ENCODE results near the gene PHACTR2. TPM values are rescaled to one million over a fixed set of nuclear protein-coding genes. Genes with fewer than 3 reads are reported as not detected.
"Not testable (repeated sequence)": the region's sequence is repeated elsewhere in the genome, so short reads cannot be mapped to it uniquely, and the experiment has no call there.

Gene PHACTR2
- total RNA-seq, 1 experiment from 2014 or later: 27.6 TPM

DNA sequence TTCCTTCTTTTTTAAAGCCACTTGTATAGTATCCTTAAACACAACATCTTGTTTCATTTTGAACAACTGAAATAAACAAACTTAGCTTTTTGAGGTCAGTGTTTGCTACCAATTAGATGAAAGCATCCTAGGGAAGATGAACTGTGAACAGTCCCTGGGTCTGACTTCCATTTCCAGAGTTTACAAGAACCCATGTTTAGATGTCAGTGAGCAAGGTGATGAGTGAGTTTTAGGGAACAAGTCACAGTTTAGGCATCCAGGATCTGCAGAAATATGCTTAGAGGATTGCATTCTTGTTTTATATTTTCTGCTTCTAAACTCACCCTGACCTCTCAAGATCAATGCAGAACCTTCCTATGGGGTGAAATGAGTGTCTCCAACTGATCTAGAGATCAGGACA lies 189.5 kb downstream of the PHACTR2 start:
- Histone ChIP-seq H3K9me2 (ENCODE audit: insufficient read depth) (no peaks in the 10 kb centered on the region), H3K9me3 (ENCODE audit: control insufficient read depth in 1 of 2, insufficient read depth in 1 of 2, low read depth in 1 of 2, low read length in 2 of 2) (no peaks in the 10 kb centered on the region), H4K20me1 (ENCODE audit: insufficient read depth) (0 out of 2 replicates have a peak, but pooled peaks cover 7% of the 10 kb centered on the region), H3K79me2 (ENCODE audit: insufficient read depth, low read length) (no peaks in the 10 kb centered on the region), H3K27ac (ENCODE audit: low read depth, low read length) (no peak overlapping the region), H3K36me3 (ENCODE audit: control insufficient read depth in 1 of 2, insufficient read depth in 2 of 2, low read length in 2 of 2) (peaks cover 4 to 10% of the 10 kb centered on the region in 2 experiments; a peak in 3 of 4 replicates), H3K4me1 (ENCODE audit: control insufficient read depth in 1 of 2, insufficient read depth in 2 of 2, low read length in 2 of 2) (no peaks in the 10 kb centered on the region), H3K27me3 (ENCODE audit: insufficient read depth, low read length) (no peaks in the 10 kb centered on the region), H3K9ac (ENCODE audit: low read length) (no peak overlapping the region), H2AFZ (ENCODE audit: low read depth, low read length, poor library complexity, severe bottlenecking) (no peak overlapping the region), H3K4me3 (replicated peaks in 1 of 2; ENCODE audit: low read depth in 1 of 2, low read length in 2 of 2) (no peak overlapping the region), H3K4me2 (ENCODE audit: low read length) (no peak overlapping the region)
- ChIA-PET CTCF (no interaction called here), RAD21 (ENCODE audit: low non-redundant PET in 1 of 2, low total read pairs in 2 of 2, uncharacterized antibody in 2 of 2, unreplicated experiment in 2 of 2) (no interaction called here), POLR2A (no interaction called here)
- intact Hi-C loops (cut with micrococcal nuclease): no loop called here
- no TSS peak for BruUV-seq (replicated peaks)
- TF ChIP-seq ZFX (IDR thresholded peaks at IDR 0.05) (no peak), SRF (IDR thresholded peaks at IDR 0.05; ENCODE audit: low read depth) (no peak)
- ATAC-seq (no peak), DNase-seq (ENCODE audit: low read depth, low spot score) (no peak)

DNA sequence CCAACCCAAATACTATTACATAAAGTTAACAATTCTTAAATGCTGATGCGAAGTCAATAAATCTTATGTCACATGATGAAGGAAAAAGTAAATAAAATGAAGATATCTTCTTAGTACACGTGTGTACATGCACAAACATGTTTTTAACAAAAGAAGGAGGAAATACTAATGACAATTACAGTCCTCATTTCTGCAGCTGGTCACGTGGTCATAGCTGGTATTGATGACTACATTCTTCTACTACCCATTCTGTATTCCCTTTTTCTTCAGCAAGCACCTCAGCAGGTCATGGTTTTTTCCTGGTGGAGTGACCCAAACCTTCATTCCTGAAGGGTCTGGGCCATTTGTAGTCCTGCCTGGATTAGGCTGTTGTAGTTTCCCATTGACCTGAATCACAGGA lies 191.0 kb downstream of the PHACTR2 start:
- H3K9ac ChIP-seq (ENCODE audit: low read length); H3K27ac ChIP-seq (ENCODE audit: low read depth, low read length); CTCF ChIA-PET; H3K9me3 ChIP-seq (ENCODE audit: control insufficient read depth in 1 of 2, insufficient read depth in 1 of 2, low read depth in 1 of 2, low read length in 2 of 2); H3K36me3 ChIP-seq (ENCODE audit: control insufficient read depth in 1 of 2, insufficient read depth in 2 of 2, low read length in 2 of 2); H3K4me3 ChIP-seq (replicated peaks in 1 of 2; ENCODE audit: low read depth in 1 of 2, low read length in 2 of 2); ATAC-seq; POLR2A ChIA-PET; H3K27me3 ChIP-seq (ENCODE audit: insufficient read depth, low read length); BruUV-seq (replicated peaks); H3K4me1 ChIP-seq (ENCODE audit: control insufficient read depth in 1 of 2, insufficient read depth in 2 of 2, low read length in 2 of 2); H2AFZ ChIP-seq (ENCODE audit: low read depth, low read length, poor library complexity, severe bottlenecking); intact Hi-C loops (cut with micrococcal nuclease); RAD21 ChIA-PET (ENCODE audit: low non-redundant PET in 1 of 2, low total read pairs in 2 of 2, uncharacterized antibody in 2 of 2, unreplicated experiment in 2 of 2); H3K4me2 ChIP-seq (ENCODE audit: low read length); H3K79me2 ChIP-seq (ENCODE audit: insufficient read depth, low read length); H4K20me1 ChIP-seq (ENCODE audit: insufficient read depth); DNase-seq (ENCODE audit: low read depth, low spot score); H3K9me2 ChIP-seq (ENCODE audit: insufficient read depth): not testable (repeated sequence)

DNA sequence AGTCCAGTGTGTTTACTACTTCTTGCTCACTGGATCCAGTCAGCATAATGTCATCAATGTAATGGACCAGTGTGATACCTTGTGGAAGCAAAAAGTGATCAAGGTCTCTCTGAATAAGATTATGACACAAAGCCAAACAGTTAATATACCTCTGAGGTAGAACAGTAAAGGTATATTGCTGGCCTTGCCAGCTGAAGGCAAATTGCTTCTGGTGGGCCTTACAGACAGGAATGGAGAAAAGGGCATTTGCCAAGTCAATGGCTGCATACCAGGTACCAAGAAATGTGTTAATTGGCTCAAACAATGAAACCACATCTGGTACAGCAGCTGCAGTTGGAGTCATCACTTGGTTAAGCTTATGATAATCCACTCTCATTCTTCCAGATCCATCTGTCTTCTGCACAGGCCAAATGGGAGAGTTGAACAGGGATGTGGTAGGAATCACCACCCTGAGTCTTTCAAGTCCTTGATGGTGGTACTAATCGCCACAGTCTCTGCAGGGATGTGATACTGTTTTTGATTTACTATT lies 193.5 kb downstream of the PHACTR2 start:
- POLR2A ChIA-PET; intact Hi-C loops (cut with micrococcal nuclease); BruUV-seq (replicated peaks); CTCF ChIA-PET; ATAC-seq; H2AFZ ChIP-seq (ENCODE audit: low read depth, low read length, poor library complexity, severe bottlenecking); H3K27ac ChIP-seq (ENCODE audit: low read depth, low read length); DNase-seq (ENCODE audit: low read depth, low spot score); RAD21 ChIA-PET (ENCODE audit: low non-redundant PET in 1 of 2, low total read pairs in 2 of 2, uncharacterized antibody in 2 of 2, unreplicated experiment in 2 of 2); H3K9ac ChIP-seq (ENCODE audit: low read length); H3K9me2 ChIP-seq (ENCODE audit: insufficient read depth); H3K4me3 ChIP-seq (replicated peaks in 1 of 2; ENCODE audit: low read depth in 1 of 2, low read length in 2 of 2); H3K79me2 ChIP-seq (ENCODE audit: insufficient read depth, low read length); H3K9me3 ChIP-seq (ENCODE audit: control insufficient read depth in 1 of 2, insufficient read depth in 1 of 2, low read depth in 1 of 2, low read length in 2 of 2); H3K4me1 ChIP-seq (ENCODE audit: control insufficient read depth in 1 of 2, insufficient read depth in 2 of 2, low read length in 2 of 2); H3K27me3 ChIP-seq (ENCODE audit: insufficient read depth, low read length); H3K4me2 ChIP-seq (ENCODE audit: low read length); H3K36me3 ChIP-seq (ENCODE audit: control insufficient read depth in 1 of 2, insufficient read depth in 2 of 2, low read length in 2 of 2); H4K20me1 ChIP-seq (ENCODE audit: insufficient read depth): not testable (repeated sequence)
